ENCODE measurements around the gene SPRR3.

GRCh38 chr1:153049211-153049610, 47.7 kb downstream of the SPRR3 start:
- TF ChIP-seq CTCF (conservative IDR thresholded peaks at IDR 0.05 in 1 of 2, IDR thresholded peaks at IDR 0.05 in 1 of 2; ENCODE audit: extremely low read depth in 1 of 2, insufficient read depth in 1 of 2, low read depth in 1 of 2, low read length in 2 of 2) (no peak), EZH2 (IDR thresholded peaks at IDR 0.05; ENCODE audit: borderline replicate concordance, low read length) (no peak)

All from mammary epithelial cell (primary cell).